ENCODE data around the gene AKNA.

The AKNA gene, protein sequence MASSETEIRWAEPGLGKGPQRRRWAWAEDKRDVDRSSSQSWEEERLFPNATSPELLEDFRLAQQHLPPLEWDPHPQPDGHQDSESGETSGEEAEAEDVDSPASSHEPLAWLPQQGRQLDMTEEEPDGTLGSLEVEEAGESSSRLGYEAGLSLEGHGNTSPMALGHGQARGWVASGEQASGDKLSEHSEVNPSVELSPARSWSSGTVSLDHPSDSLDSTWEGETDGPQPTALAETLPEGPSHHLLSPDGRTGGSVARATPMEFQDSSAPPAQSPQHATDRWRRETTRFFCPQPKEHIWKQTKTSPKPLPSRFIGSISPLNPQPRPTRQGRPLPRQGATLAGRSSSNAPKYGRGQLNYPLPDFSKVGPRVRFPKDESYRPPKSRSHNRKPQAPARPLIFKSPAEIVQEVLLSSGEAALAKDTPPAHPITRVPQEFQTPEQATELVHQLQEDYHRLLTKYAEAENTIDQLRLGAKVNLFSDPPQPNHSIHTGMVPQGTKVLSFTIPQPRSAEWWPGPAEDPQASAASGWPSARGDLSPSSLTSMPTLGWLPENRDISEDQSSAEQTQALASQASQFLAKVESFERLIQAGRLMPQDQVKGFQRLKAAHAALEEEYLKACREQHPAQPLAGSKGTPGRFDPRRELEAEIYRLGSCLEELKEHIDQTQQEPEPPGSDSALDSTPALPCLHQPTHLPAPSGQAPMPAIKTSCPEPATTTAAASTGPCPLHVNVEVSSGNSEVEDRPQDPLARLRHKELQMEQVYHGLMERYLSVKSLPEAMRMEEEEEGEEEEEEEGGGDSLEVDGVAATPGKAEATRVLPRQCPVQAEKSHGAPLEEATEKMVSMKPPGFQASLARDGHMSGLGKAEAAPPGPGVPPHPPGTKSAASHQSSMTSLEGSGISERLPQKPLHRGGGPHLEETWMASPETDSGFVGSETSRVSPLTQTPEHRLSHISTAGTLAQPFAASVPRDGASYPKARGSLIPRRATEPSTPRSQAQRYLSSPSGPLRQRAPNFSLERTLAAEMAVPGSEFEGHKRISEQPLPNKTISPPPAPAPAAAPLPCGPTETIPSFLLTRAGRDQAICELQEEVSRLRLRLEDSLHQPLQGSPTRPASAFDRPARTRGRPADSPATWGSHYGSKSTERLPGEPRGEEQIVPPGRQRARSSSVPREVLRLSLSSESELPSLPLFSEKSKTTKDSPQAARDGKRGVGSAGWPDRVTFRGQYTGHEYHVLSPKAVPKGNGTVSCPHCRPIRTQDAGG (N-terminal part only)

DNA sequence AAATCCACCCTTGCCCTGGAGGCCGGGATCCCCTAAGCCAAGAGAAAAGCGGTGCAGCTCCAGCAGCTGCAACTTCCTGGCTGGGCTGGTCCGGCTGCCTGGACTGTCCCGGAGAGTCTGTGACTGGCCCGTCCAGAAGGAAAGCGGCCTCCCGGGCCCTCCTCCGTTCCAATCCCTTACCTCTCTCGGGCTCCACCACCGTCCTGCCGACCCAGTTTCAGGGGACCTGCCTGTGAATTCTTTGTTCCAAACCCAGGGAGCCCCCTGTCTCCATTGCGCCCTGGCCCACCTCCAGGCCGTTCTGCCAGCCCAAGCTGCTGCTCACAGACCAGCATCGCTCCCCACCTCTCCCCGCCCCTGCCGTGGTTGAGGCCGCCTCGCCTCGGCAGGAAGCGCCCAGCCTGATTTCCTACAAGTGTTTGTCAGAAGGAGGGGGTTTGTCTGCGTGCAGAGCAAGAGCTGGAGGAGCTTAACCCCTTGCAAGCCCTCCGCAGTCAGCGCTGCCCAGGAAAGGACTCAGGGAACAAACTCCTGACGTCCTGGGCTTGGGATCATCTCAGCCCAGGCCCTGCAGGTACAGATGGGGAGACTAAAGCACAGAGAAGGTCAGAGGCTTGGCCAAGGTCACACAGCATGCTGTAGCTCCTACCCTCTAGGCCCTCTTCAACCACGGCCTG, at the start of gene AKNA:
Gene AKNA (minus strand): TSS at position 303 of the 677 bp plus-strand sequence. CDS start 6,649 bp downstream, outside the sequence.
- DNase-seq, result no peak

DNA sequence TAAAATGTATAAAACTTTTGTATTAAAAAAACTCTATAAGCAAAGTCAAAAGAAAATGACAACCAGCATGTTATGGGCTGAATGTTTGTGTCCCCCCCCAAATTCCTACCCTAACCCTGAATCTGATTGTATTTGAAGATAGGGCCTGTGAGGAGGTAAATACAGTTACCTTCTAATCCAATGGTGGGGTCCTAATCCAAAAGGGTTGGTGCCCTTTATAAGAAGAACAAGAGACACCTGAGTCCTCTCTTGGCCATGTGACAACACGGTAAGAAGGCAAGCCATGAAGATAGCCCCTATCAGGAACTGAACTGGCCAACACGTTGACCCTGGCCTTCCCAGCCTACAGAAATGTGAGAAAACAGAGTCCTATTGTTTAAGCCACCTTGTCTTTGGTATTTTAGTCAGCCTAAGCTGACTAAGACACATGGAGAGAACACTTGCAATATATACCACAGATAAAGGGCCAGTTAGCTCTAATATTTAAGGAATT, 49.7 kb upstream of the AKNA start:
- DNase-seq, result no peak

DNA sequence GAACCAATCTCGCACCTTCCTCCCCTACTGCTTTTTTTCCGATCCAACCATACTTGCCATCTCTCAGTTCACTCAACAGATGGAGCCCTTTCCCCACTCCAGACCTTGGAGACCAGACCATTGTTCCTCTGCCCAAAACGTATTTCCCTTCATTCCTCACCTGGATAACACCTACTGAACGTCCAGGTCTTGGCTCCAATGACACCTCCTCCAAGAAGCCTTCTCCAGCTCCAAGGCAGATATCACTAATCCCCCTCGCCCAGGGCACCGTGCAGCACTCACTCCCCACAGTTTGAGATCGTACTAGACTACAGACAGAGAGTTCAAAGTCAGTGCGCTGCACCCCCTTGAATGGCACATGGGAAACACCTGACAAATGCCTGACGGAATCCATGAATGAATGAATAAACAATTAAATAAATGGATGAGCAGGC, 47.1 kb upstream of the AKNA start:
- peak in 1 of 2 experiments; percentile 63 for DNase-seq

DNA sequence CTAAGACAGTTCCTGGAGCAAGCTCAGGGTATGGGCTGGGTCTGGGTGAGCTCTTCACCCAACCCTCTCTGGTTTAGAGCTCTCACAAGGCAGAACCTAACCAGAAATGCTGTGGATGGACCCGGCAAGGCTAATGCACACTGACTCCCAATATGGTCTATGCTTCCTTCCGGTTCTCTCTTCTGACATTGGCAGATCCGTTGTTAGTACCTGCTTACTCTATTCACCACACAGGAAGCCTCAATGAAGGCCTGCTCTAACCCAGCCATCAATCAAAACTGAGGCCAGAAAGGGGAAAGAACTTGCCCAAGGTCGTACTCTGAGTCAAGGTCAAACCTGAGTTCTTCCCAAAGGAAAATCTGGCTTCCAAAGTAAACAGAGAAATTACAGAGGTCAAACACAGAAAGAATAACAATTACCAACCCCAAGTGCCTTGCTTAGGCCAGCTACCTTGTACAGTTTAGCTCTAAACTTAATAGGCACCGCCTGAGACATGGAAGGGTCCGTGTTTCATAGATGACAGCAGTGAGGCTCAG, 46.0 kb upstream of the AKNA start:
- DNase-seq, result no peak

DNA sequence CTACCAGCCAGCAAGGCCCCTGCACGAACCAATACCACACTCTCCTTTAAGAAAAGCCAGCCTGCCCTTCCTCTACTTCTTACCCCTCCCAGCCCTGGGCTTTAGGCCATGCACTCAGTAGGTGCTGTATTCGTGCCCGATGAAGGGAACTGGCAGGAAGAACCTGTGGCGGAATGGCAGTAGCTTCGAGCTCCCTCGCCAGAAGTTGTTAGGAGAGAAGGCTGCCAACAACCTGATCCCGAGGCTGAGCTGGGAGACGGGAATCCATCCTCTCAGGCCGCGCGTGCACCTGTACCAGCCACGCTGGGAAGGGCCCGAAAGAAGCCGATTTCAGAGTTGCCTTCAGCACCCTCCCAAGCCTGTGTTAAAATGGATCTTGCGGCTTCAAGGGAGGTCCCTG, 45.3 kb upstream of the AKNA start:
- DNase-seq, result peak; percentile 44 to 82

DNA sequence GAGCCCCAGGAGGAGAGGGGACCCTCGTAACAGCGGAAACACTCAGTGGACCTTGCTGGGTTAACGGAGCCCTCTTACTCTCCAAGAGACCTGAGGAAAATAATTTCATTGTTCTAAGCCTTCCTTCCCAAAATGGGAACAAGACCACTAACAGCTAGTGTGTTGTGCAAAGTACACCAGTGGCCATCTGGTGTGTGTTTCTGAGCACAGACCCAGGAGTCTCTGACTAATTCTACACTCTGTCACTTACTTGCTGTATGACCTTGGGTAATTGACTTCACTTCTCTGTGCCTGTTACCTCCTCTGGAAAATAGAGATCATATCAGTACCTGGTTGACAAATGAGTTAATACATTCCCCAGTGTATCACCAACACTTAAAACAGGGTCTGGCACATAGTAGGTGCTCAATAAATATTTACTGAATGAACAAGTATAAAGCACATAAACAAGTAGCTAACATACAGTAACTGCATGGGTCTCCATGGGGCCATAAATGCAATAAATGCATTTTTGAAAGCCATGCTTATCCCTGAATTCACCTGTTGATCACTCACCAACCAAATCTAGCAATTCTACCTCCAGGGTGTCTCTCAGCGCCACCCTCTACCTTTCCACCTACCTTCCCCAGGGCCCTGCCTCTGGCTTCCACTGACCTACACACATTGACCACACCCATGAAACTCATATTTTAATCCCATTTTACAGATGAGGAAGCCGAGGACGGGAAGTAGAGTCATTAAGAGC, 44.7 kb upstream of the AKNA start:
- DNase-seq, result no peak

DNA sequence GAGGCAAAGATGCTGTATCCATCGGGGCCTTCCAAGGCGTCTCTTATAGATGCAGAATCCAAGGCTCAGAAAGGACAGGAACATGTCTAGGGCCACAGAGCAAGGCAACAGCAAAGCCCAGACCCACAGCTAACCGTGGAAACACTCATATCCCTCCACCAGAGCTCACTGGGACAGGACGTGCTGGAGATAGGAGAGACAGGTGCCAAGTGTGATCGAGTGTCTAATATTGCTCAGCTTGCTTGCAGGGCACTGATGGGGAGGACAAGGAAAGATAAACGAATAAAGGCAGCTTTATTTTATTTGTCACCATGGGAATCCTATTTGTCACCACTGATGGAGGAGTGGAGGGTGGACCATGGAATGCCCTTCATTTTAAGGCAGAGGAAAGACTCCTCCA, 44.0 kb upstream of the AKNA start:
- DNase-seq, result peak in 1 of 2 experiments; percentile 18

DNA sequence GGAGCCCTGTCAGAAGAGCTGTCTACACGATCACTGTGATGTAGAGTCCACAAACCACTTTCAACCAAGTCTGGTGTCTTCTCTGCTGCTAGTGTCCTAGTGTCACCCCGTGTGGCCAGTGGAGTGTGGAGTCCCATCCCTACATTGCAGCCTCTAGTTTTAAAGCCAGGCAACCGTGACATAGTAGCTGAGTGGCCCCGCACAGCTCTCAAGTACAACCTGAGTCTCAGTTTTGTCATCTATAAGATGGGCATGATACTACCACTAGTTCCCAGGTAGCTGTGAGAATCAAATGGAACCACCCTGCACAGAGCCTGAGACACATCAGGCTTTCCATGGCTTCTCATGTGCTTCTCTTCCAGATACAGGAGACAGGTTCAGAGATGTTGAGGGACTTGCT, 43.2 kb upstream of the AKNA start:
- DNase-seq, result no peak

DNA sequence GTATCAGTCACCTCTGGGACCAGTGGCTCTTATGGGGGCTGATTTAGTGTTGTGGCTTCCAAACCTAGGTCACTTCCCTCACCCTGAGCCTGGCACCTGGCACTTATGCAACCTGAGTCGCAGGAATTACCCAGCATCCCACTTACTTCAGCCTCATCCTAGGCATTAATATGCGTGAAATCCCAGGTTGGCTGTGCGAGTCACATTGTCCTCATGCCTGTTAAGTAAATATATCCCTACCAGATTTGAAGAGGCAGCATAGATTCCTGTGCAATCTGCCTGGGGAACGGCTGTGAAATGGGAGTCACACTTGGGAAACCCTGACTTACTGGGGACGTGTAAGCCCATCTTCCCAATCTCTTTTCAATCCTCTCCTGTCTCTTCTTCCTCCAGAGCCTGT, 42.7 kb upstream of the AKNA start:
- no peak for DNase-seq

DNA sequence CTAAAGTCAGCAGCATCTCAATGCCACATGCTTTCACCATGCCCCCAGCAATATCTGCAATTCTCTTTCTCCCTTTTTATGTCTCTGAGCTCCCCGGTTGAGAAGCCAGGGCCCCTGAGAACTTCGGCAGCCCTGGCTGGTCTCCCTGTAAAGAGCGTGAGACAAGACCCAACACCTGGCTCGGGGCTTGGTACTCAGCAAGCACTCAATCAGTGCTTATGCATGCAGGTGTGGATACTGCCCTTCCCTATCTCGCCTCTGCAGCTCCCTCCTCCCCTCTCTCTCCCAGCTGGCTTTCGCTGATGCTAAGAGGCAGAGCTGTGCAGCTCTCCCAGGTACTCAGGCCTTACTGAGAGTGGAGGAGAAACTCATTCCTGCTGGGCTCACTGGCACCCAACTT, 41.7 kb upstream of the AKNA start:
- DNase-seq, result no peak

DNA sequence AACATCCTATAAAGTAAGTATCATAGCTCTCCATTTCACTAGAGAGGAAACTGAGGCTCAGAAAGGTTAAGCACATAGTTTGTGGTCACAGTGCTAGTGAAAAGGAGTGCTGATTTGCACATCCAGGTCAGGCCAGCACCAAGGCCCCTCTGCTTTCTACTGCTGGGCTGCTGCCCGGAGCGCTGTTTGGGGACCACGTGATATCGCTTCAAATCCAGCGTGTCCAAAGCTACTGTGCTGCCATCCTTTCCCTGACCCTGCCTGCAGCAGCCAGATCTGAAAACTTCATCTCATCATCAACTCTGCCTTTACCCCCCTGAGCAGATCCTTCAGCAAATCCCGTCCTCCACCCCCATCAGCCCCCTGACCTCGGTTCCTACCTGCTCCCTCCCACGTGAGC, 40.7 kb upstream of the AKNA start:
- no peak for DNase-seq

DNA sequence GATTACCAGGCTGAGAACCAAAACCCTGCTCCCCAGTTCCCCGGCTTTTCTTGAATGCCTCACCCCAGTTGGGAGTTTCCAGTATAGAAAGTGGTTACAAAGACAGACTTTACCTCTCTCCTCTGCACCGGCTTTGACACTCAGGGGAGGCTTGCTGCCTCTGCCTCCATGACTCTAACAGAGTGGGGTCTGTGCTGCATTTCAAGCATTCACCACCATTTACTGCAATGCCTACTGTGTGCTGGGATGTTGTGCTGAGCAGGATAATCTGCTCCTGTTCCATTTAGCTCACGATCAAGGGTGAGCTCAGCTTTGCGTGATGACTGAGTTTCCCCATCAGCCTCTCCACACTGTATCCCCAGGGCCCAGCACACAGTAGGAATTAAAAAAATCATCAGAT, 39.9 kb upstream of the AKNA start:
- DNase-seq, result no peak

DNA sequence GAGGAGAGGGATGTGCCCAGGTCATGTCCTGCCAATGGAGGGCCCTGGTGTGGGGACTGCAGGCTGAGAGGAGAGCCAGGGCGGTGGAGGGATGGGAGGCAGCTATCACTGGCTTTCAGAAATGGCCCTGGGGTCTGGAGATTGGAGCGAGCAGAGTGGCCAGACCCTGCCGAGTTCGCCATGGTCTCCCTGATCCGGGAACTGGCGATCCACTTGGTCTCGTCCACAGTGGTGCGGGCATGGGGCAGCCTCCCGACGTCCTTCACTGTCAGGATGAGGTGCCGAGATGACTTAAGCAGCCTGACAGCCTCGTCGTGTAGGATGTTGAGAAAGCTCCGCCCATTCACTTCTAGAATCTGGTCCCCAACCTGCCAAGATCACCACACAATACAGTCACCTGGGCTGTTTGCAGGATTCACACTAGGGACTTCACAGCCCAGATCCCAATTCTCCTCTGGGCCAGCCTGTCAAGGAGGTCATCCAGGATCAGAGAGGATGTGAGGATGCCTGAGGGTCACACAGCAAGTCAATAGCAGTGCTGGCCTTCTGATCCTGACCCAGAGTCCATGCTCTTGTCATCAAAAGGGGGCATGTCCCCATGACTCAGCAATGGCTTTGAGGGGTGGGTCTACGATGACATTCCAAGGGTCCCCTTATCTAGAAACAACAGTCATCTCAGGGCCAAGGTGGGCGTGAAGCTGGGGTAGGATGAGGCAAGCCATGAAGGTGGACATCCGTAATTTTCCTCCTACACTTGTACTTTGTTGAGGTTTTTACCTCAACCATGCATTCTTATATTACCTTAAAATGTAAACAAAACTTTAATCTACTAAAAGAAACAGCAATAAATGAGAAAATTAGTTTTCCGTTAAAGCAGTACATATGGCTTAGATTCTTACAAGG, 38.5 kb upstream of the AKNA start:
- DNase-seq, result no peak

DNA sequence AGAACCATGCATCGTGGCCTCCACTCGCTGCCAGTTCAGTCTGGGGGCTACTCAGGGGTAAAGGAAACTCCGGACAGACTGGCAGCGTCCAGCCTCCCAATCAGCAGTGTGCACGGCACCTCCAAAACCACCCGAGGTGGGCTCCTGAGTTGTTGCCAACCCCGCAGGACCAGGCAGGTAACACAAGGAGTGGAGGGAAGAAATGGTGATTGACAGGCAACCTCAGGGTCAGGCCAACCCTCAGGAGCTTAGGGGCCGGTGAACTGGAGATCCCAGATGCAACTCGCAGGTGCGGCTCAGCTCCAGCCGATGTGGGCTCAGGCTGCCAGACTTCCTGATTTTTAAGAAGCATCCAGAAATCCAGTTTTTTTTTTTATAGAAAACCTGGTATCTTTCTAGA, 37.3 kb upstream of the AKNA start:
- no peak for DNase-seq

DNA sequence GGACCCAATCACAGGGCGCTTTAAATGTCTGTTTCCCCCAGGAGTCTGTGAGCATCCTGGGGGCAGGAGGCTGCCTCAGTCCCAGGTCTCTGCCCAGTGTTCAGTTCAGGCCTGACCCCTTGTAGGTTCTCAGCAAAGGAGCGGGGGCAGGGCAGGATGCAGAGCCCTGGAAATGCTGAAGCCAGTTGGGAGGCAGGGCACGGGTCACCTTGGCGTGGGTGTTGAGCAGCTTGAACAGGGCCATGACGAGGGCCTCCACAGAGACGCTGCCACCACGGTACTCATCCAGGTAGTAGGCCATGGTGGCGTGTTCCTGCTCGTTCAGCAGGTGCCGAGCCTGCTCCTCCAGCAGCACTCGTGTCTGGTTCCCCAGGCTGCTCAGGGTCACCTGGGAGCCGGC, 36.3 kb upstream of the AKNA start:
- no peak for DNase-seq

DNA sequence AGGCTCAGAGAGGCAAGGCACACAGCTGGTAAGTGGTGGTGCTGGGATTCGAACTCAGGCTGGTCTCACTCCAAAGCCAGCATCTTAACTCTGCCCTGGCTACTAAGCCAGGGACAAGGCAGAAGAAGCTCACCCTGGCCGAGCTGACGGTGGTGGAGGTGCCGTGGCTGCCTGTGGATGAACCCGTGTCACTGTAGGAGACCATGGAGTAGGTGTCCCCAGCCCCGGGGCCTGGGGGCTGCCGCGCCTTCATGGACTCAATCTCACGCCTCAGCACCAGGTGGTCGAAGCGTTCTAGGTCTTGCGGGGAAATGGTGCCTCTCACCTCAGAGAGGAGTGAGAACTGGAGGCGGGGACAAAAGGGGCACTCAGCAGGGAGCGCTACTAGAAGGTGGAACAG, 35.4 kb upstream of the AKNA start:
- DNase-seq, result no peak

DNA sequence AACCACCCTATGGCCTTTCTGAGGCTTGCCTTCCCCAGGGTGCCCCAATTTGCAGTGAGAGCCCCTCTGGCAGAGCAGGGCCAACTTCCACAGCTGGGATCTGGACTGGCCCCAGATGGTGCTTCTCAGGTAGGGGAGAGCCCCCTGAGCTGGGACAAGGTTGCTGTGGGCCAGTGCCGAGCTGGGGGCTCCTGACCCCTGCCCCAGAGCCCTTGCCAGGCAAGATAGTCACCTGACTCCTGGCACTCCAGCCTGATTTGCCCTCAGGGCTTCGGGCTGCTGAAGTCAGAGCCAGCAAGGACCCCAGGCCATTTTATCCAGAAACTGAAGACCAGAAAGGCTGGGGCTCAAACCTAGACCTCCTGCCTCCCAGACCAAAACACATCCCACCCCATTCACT, 33.4 kb upstream of the AKNA start:
- DNase-seq, result no peak

DNA sequence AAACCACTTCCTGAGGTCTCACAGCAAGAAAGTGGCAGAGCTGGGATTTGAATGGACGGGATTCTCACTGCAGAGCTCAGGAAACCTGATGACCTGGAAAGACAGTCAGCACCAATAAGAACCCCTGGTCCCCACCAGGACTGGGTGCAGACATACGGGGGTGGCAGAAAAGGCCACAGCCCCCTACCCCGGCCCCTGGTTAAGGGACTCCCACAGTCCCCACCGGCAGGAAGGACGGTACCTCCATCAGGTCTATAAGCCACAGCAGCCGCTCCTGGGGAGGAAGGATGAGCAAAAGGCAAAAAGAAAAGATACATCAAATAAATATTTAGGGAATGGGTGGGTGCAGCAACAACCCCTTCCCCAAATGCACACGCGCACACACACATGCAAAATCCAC, 32.0 kb upstream of the AKNA start:
- no peak for DNase-seq

DNA sequence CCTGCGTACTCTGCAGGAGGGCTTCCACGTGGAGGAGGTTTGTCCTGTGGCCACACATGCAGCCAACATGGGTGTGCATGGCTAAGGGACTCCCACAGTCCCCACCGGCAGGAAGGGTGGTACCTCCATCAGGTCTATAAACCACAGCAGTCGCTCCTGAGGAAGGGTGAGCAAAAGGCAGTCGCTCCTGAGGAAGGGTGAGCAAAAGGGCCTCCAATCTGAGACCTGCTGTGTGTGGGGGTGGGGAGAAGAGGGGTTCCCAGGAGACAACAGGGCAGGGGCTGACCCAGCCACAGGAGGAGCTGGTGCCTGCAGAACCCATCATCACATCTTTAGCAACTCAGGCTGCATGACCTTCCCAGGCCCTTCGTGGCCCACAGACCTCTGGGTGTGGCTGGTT, 30.3 kb upstream of the AKNA start:
- DNase-seq, result no peak

DNA sequence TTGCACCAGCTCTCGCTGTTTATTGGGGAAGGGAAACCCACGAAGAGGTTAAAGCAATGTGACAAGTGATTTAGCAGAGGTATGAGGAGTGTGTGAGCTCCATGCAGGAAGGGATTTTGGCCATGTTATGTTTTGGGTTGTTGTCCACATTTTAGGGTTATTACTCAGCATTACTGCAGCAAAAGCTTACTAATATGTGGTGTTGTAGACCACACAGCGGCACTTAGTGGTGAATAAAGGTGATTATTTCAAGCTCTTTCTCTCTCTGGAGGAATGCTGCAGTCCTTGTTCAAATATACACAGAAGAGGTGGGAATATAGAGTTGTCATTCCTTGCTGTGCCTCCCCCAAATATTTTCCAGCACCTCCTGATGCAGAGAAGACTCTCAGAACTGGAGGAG, 29.7 kb upstream of the AKNA start:
- DNase-seq, result no peak
